HT1080 (cell line): ENCODE results near the gene FANCC. TPM values are rescaled to one million over a fixed set of nuclear protein-coding genes. Genes with fewer than 3 reads are reported as not detected.

Experiments
- DNase-seq: peaks from one replicate; pipeline ENCODE4 v3.0.0-alpha.2; 2015; ENCODE audit warnings: low read depth
- total RNA-seq: library from RNA; depleted of rRNA; stranded (reverse); fragments of >200 nt; shearing (Covaris generic); gene quantifications from 2 replicates; pipeline ENCODE4 v1.2.3, GENCODE V29; 2014

Gene FANCC
- total RNA-seq, 1 experiment from 2014 or later = 6.8 TPM

- DNase-seq = no peak
Observed at GRCh38 chr9:95074632-95075031, 242.9 kb downstream of the FANCC start.

- no peak for DNase-seq
Observed at GRCh38 chr9:95073918-95074317, 243.6 kb downstream of the FANCC start.

- DNase-seq = peak; percentile 27
Observed at GRCh38 chr9:95073042-95073607, 244.4 kb downstream of the FANCC start.

GRCh38 chr9:95071925-95072324 is 245.6 kb downstream of the FANCC start:
- DNase-seq = no peak

GRCh38 chr9:95071450-95071849 is 246.1 kb downstream of the FANCC start:
- no peak for DNase-seq

- no peak for DNase-seq
Observed at GRCh38 chr9:95070549-95071021, 246.9 kb downstream of the FANCC start.

- no peak for DNase-seq
Observed at GRCh38 chr9:95067897-95068296, 249.6 kb downstream of the FANCC start.

- no peak for DNase-seq
Observed at GRCh38 chr9:95067057-95067456, 250.5 kb downstream of the FANCC start.

- no peak for DNase-seq
Observed at GRCh38 chr9:95065224-95065623, 252.3 kb downstream of the FANCC start.

GRCh38 chr9:95063300-95063699 is 254.2 kb downstream of the FANCC start:
- DNase-seq = no peak

GRCh38 chr9:95062596-95063065 is 254.9 kb downstream of the FANCC start:
- DNase-seq = no peak

GRCh38 chr9:95061916-95062595 is 255.5 kb downstream of the FANCC start:
- no peak for DNase-seq

- DNase-seq = no peak
Observed at GRCh38 chr9:95060916-95061315, 256.6 kb downstream of the FANCC start.

- no peak for DNase-seq
Observed at GRCh38 chr9:95060234-95060633, 257.3 kb downstream of the FANCC start.

- DNase-seq = no peak
Observed at GRCh38 chr9:95058795-95059386, 258.6 kb downstream of the FANCC start.

GRCh38 chr9:95058121-95058785 is 259.3 kb downstream of the FANCC start:
- DNase-seq = no peak

GRCh38 chr9:95057101-95057500 is 260.4 kb downstream of the FANCC start:
- no peak for DNase-seq

GRCh38 chr9:95055851-95056551 is 261.5 kb downstream of the FANCC start:
- DNase-seq = no peak

GRCh38 chr9:95055334-95055850 is 262.1 kb downstream of the FANCC start:
- no peak for DNase-seq

GRCh38 chr9:95053611-95054570 is 263.6 kb downstream of the FANCC start:
- no peak for DNase-seq
